K562 (cell line): ENCODE results near the gene TTC22. TPM values are rescaled to one million over a fixed set of nuclear protein-coding genes. Genes with fewer than 3 reads are reported as not detected.

Experiments
- BHLHE40 ChIP-seq: IDR thresholded peaks from 2 replicates; pipeline ENCODE4 v1.6.1; 2011; ENCODE audit warnings: low read length, improper control_type of control experiment
- BRF1 ChIP-seq: IDR thresholded peaks from 3 replicates; pipeline ENCODE4 v1.6.1; 2011; ENCODE audit warnings: borderline replicate concordance, mild to moderate bottlenecking; ENCODE audit not compliant: insufficient read length; ENCODE audit errors: extremely low read depth
- CHD1 ChIP-seq: fragments of 200-600 bp; sonication (generic); IDR thresholded peaks from one replicate; pipeline ENCODE4 v1.6.1; 2012; ENCODE audit warnings: mild to moderate bottlenecking, moderate library complexity, low read length, inconsistent platforms
- CTCF ChIP-seq, 3 experiments: IDR thresholded peaks in 2 of 3; conservative IDR thresholded peaks in 1 of 3; 2 replicates each; pipeline ENCODE4 v1.5.1; 2011 to 2012; ENCODE audit warnings: low read length in 3 of 3, mild to moderate bottlenecking in 3 of 3, control low read depth in 2 of 3, improper control_type of control experiment in 1 of 3, inconsistent platforms in 1 of 3, low read depth in 1 of 3, mixed read lengths in 1 of 3, moderate library complexity in 1 of 3; ENCODE audit not compliant: insufficient read depth in 2 of 3
- NBN ChIP-seq: fragments of 450-650 bp; IDR thresholded peaks from 2 replicates; pipeline ENCODE4 v1.6.1; 2016; ENCODE audit warnings: low read depth, mild to moderate bottlenecking
- RAD21 ChIP-seq, 2 experiments: fragments of 250-450 bp in 1 of 2; fragments of 450-650 bp in 1 of 2; sonication (Bioruptor Pico) in 1 of 2; formaldehyde crosslinking in 1 of 2; IDR thresholded peaks in 1 of 2; conservative IDR thresholded peaks in 1 of 2; 2 replicates each; pipeline versions ENCODE4 v1.4.0 to v1.8.0; 2020 to 2022; ENCODE audit warnings: mild to moderate bottlenecking in 2 of 2, moderate library complexity in 1 of 2
- RBM14 ChIP-seq: fragments of 200-400 bp; formaldehyde crosslinking; IDR thresholded peaks from 2 replicates; pipeline ENCODE4 v1.6.1; 2018; ENCODE audit warnings: low read depth, mild to moderate bottlenecking, low read length, moderate library complexity, borderline replicate concordance; ENCODE audit not compliant: insufficient read depth
- ZBTB1 ChIP-seq: sonication (generic); formaldehyde crosslinking; IDR thresholded peaks from 2 replicates; pipeline ENCODE4 v1.8.1; 2023; ENCODE audit warnings: missing genetic modification reagents, low read depth, mild to moderate bottlenecking, borderline replicate concordance
- ZBTB7A ChIP-seq: IDR thresholded peaks from 2 replicates; pipeline ENCODE4 v1.6.1; 2011; ENCODE audit warnings: low read depth, mild to moderate bottlenecking, low read length, moderate library complexity, borderline replicate concordance; ENCODE audit not compliant: control insufficient read depth
- ZBTB8A ChIP-seq: fragments of 450-650 bp; IDR thresholded peaks from 2 replicates; pipeline ENCODE4 v1.6.1; 2018; ENCODE audit warnings: mild to moderate bottlenecking, moderate library complexity; ENCODE audit not compliant: partially characterized antibody
- ZFP36 ChIP-seq: fragments of 150-350 bp; IDR thresholded peaks from 2 replicates; pipeline ENCODE4 v1.6.1; 2018; ENCODE audit warnings: low read length, low read depth; ENCODE audit not compliant: partially characterized antibody
- ZNF3 ChIP-seq: fragments of 250-450 bp; sonication (Bioruptor Pico); IDR thresholded peaks from 2 replicates; pipeline ENCODE4 v1.5.0; 2021; ENCODE audit warnings: mild to moderate bottlenecking, moderate library complexity
- ZNF311 ChIP-seq: fragments of 250-450 bp; sonication (Bioruptor Pico); IDR thresholded peaks from 2 replicates; pipeline ENCODE4 v1.4.0; 2020; ENCODE audit warnings: mild to moderate bottlenecking, moderate library complexity
- ZNF57 ChIP-seq: fragments of 450-650 bp; formaldehyde crosslinking; IDR thresholded peaks from 2 replicates; pipeline ENCODE4 v1.4.0; 2020; ENCODE audit warnings: mild to moderate bottlenecking, moderate library complexity
- ZNF696 ChIP-seq: fragments of 250-450 bp; sonication (Bioruptor Pico); conservative IDR thresholded peaks from 2 replicates; pipeline ENCODE4 v1.4.0; 2020; ENCODE audit warnings: mild to moderate bottlenecking, moderate library complexity
- polyA plus RNA-seq, 8 experiments: library from polyadenylated mRNA; depleted of rRNA in 4 of 8; stranded (reverse) in 5 of 8; unstranded in 3 of 8; fragments of >200 nt; fragmentation: Nextera tagmentation in 2 of 8; fragmentation: Illumina TruSeq in 1 of 8; extraction: Ambion mirVana in 2 of 8; extraction: Trizol in 1 of 8; gene quantifications; 2 replicates each; pipeline versions ENCODE4 v1.2.1 to v1.2.3, GENCODE V29; 2011 to 2014; ENCODE audit warnings: inconsistent platforms in 1 of 8, missing spikeins in 1 of 8
- total RNA-seq, 7 experiments: library from RNA; depleted of rRNA in 6 of 7; stranded (reverse); fragments of >200 nt in 6 of 7; fragmentation: Illumina TruSeq in 2 of 7; extraction: Trizol in 2 of 7; gene quantifications; 2 replicates each; pipeline versions ENCODE4 v1.2.1 to v1.2.3, GENCODE V29; 2011 to 2021; ENCODE audit warnings: low replicate concordance in 1 of 7
- TF ChIP-seq, protein P1 (sequence below): fragments of 450-650 bp; formaldehyde crosslinking; IDR thresholded peaks from 2 replicates; pipeline ENCODE4 v1.4.0; 2020; ENCODE audit warnings: mild to moderate bottlenecking, moderate library complexity
- TF ChIP-seq, protein P2 (sequence below): IDR thresholded peaks from 2 replicates; pipeline ENCODE4 v1.6.1; 2016; ENCODE audit warnings: missing genetic modification characterization, missing compliant biosample characterization
- TF ChIP-seq, protein P3 (sequence below): fragments of 450-650 bp; IDR thresholded peaks from 2 replicates; pipeline ENCODE4 v1.6.1; 2016; ENCODE audit warnings: missing biosample characterization, missing genetic modification characterization
- TF ChIP-seq, protein P4 (sequence below): fragments of 450-650 bp; formaldehyde crosslinking; IDR thresholded peaks from 2 replicates; pipeline ENCODE4 v1.4.0; 2020; ENCODE audit warnings: mild to moderate bottlenecking, moderate library complexity

Gene TTC22
- total and polyA plus RNA-seq, 9 of the 15 experiments (the other 6 are each of a cell fraction or from before 2014, with no cell fraction given): 0.07 TPM; not detected in 8

GRCh38 chr1:54810153-54810942, 9.2 kb upstream of the TTC22 start (continued):
- TF ChIP-seq CTCF (IDR thresholded peaks at IDR 0.05 in 2 of 3, conservative IDR thresholded peaks at IDR 0.05 in 1 of 3; ENCODE audit: insufficient read depth in 2 of 3, low read depth in 1 of 3, low read length in 3 of 3): peak; percentile 84 to 93 (median 92)
- TF ChIP-seq, protein P1, sequence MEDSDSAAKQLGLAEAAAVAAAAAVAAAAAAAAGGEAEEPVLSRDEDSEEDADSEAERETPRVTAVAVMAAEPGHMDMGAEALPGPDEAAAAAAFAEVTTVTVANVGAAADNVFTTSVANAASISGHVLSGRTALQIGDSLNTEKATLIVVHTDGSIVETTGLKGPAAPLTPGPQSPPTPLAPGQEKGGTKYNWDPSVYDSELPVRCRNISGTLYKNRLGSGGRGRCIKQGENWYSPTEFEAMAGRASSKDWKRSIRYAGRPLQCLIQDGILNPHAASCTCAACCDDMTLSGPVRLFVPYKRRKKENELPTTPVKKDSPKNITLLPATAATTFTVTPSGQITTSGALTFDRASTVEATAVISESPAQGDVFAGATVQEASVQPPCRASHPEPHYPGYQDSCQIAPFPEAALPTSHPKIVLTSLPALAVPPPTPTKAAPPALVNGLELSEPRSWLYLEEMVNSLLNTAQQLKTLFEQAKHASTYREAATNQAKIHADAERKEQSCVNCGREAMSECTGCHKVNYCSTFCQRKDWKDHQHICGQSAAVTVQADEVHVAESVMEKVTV (CRISPR knock-in tag): peak; percentile 78
- no peak for TF ChIP-seq ZNF311 (CRISPR knock-in tag)
- TF ChIP-seq BHLHE40: no peak
- TF ChIP-seq ZNF696 (CRISPR knock-in tag): no peak
- no peak for TF ChIP-seq ZNF57
- TF ChIP-seq ZNF3 (CRISPR knock-in tag): no peak
- no peak for TF ChIP-seq BRF1
- TF ChIP-seq, protein P2, sequence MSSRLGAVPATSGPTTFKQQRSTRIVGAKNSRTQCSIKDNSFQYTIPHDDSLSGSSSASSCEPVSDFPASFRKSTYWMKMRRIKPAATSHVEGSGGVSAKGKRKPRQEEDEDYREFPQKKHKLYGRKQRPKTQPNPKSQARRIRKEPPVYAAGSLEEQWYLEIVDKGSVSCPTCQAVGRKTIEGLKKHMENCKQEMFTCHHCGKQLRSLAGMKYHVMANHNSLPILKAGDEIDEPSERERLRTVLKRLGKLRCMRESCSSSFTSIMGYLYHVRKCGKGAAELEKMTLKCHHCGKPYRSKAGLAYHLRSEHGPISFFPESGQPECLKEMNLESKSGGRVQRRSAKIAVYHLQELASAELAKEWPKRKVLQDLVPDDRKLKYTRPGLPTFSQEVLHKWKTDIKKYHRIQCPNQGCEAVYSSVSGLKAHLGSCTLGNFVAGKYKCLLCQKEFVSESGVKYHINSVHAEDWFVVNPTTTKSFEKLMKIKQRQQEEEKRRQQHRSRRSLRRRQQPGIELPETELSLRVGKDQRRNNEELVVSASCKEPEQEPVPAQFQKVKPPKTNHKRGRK (tag): no peak
- TF ChIP-seq, protein P3, sequence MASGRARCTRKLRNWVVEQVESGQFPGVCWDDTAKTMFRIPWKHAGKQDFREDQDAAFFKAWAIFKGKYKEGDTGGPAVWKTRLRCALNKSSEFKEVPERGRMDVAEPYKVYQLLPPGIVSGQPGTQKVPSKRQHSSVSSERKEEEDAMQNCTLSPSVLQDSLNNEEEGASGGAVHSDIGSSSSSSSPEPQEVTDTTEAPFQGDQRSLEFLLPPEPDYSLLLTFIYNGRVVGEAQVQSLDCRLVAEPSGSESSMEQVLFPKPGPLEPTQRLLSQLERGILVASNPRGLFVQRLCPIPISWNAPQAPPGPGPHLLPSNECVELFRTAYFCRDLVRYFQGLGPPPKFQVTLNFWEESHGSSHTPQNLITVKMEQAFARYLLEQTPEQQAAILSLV (tag): no peak
- TF ChIP-seq, protein P4, sequence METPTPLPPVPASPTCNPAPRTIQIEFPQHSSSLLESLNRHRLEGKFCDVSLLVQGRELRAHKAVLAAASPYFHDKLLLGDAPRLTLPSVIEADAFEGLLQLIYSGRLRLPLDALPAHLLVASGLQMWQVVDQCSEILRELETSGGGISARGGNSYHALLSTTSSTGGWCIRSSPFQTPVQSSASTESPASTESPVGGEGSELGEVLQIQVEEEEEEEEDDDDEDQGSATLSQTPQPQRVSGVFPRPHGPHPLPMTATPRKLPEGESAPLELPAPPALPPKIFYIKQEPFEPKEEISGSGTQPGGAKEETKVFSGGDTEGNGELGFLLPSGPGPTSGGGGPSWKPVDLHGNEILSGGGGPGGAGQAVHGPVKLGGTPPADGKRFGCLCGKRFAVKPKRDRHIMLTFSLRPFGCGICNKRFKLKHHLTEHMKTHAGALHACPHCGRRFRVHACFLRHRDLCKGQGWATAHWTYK (CRISPR knock-in tag): no peak
- no peak for TF ChIP-seq RBM14
- no peak for TF ChIP-seq ZFP36
- TF ChIP-seq RAD21 (CRISPR knock-in tag; conservative IDR thresholded peaks at IDR 0.05 in 1 of 2, IDR thresholded peaks at IDR 0.05 in 1 of 2): peak; percentile 87 to 93
- TF ChIP-seq CHD1: no peak
- TF ChIP-seq NBN: no peak
- no peak for TF ChIP-seq ZBTB8A
- 0 out of 2 replicates have a peak, but pooled peaks have one; percentile 20 for TF ChIP-seq ZBTB1
- TF ChIP-seq ZBTB7A: no peak
